Kidney (tissue), 14 donors: Measurements from ENCODE around the gene FAM149B1. TPM values are rescaled to one million over a fixed set of nuclear protein-coding genes. Genes with fewer than 3 reads are reported as not detected.

Experiments used
- DNase-seq, 5 donors: peaks; one replicate each; pipeline ENCODE4 v3.0.0-alpha.2; 2013 to 2020
- FAIRE-seq: peaks from 2 replicates; lab custom pipeline; 2012; peaks lifted over from hg19 to GRCh38; lab: Jason Lieb, UNC
- H3K27ac ChIP-seq, 2 donors: one replicate each; pipeline ENCODE4 v1.7.0; 2013; ENCODE audit warnings: low read depth in 2 of 2, low read length in 2 of 2, inconsistent platforms in 1 of 2
- H3K27me3 ChIP-seq: one replicate; pipeline ENCODE4 v1.7.1; 2013; ENCODE audit warnings: low read length, inconsistent platforms; ENCODE audit not compliant: control insufficient read depth, insufficient read depth
- H3K36me3 ChIP-seq, 3 donors: one replicate each; pipeline versions ENCODE4 v1.7.0 to v1.7.1; 2013; ENCODE audit warnings: low read length in 3 of 3, control low read depth in 1 of 3, inconsistent platforms in 1 of 3; ENCODE audit not compliant: insufficient read depth in 3 of 3, control insufficient read depth in 2 of 3
- H3K4me1 ChIP-seq, 3 donors: one replicate each; pipeline versions ENCODE4 v1.7.0 to v1.7.1; 2013; ENCODE audit warnings: low read length in 3 of 3, inconsistent platforms in 1 of 3, low read depth in 1 of 3; ENCODE audit not compliant: control insufficient read depth in 2 of 3, insufficient read depth in 2 of 3
- H3K4me3 ChIP-seq, 3 donors: one replicate each; pipeline versions ENCODE4 v1.7.0 to v1.8.1; 2013; ENCODE audit warnings: low read length in 3 of 3, control low read depth in 1 of 3, inconsistent platforms in 1 of 3
- H3K9ac ChIP-seq, 3 donors: one replicate each; pipeline versions ENCODE4 v1.7.0 to v1.7.1; 2013; ENCODE audit warnings: low read length in 3 of 3, control low read depth in 1 of 3, inconsistent platforms in 1 of 3
- H3K9me3 ChIP-seq, 3 donors: one replicate each; pipeline versions ENCODE4 v1.7.0 to v1.7.1; 2013; ENCODE audit warnings: low read length in 3 of 3, control low read depth in 1 of 3, inconsistent platforms in 1 of 3; ENCODE audit not compliant: control insufficient read depth in 2 of 3, insufficient read depth in 1 of 3
- CTCF ChIP-seq: IDR thresholded peaks from 3 replicates; pipeline ENCODE4 v1.5.1; 2012; ENCODE audit warnings: mild to moderate bottlenecking, moderate library complexity, borderline replicate concordance; ENCODE audit not compliant: insufficient read depth; ENCODE audit errors: extremely low read depth
- intact Hi-C: fragments of 100-400 bp; cut with DNase I; formaldehyde crosslinking; loops from one replicate; pipeline ENCODE4 v1.11.1; 2022
- polyA plus RNA-seq: library from polyadenylated mRNA; stranded (reverse); fragments of 350-450 nt; fragmentation: Illumina TruSeq; extraction: RNeasy Lipid Tissue Mini Kit (QIAGEN cat#74804); gene quantifications from one replicate; pipeline ENCODE4 v1.2.3, GENCODE V29; 2014; ENCODE audit warnings: low read depth, low replicate concordance; ENCODE audit not compliant: insufficient read depth
- total RNA-seq: library from RNA; stranded (reverse); fragmentation: NEBNext Ultra II Directional; extraction: Animal tissue kit (Norgen Biotek cat#: 25700); gene quantifications from one replicate; pipeline ENCODE4 v1.2.1, GENCODE V29; 2021
- donor health status: control.
- donor health status: control.
- donor health status: control.
- donor health status: control.
- donor health status: control.
- donor health status: DM: yes; HTN: yes; CAD: no.
- donor health status: Normal renal cell carcinoma (clear cell type).

Gene FAM149B1
- total and polyA plus RNA-seq, 2 donors from 2014 or later, result 21.7 to 24.9 TPM

GRCh38 chr10:73169320-73169719 lies 1.4 kb downstream of the FAM149B1 start:
- intact Hi-C loops, result no loop called here
- no peak for FAIRE-seq

GRCh38 chr10:73172867-73173266 lies 4.9 kb downstream of the FAM149B1 start:
- H3K9ac ChIP-seq, result no peak overlapping the region
- H3K27me3 ChIP-seq, result no peaks in the 10 kb centered on the region
- no peak for TF ChIP-seq CTCF
- H3K9me3 ChIP-seq, result no peaks in the 10 kb centered on the region
- H3K27ac ChIP-seq, result no peak overlapping the region
- H3K4me3 ChIP-seq, result no peak overlapping the region
- no peak for DNase-seq
- H3K4me1 ChIP-seq, result peaks cover 0 to 4% (median 3%) of the 10 kb centered on the region in 3 donors
- H3K36me3 ChIP-seq, result peaks cover 2 to 9% (median 5%) of the 10 kb centered on the region in 3 donors
- intact Hi-C loops, result no loop called here
- no peak for FAIRE-seq

More at GRCh38 chr10:73169320-73169719, 1.4 kb downstream of the FAM149B1 start:
- Histone ChIP-seq H3K4me1 (peaks cover 0 to 10% (median 7%) of the 10 kb centered on the region in 3 donors), H3K36me3 (no peaks in the 10 kb centered on the region), H3K9ac (no peak overlapping the region), H3K27ac (no peak overlapping the region), H3K4me3 (no peak overlapping the region), H3K9me3 (no peaks in the 10 kb centered on the region), H3K27me3 (no peaks in the 10 kb centered on the region)
- DNase-seq, result no peak
- no peak for TF ChIP-seq CTCF

GRCh38 chr10:73174148-73174925 lies 6.4 kb downstream of the FAM149B1 start:
- no peaks in the 10 kb centered on the region for H3K27me3 ChIP-seq
- DNase-seq, result no peak
- no peaks in the 10 kb centered on the region for H3K9me3 ChIP-seq
- TF ChIP-seq CTCF, result no peak
- H3K4me3 ChIP-seq, result no peak overlapping the region
- H3K4me1 ChIP-seq, result no peaks in the 10 kb centered on the region
- H3K36me3 ChIP-seq, result peaks cover 2 to 10% (median 6%) of the 10 kb centered on the region in 3 donors
- intact Hi-C loops, result no loop called here
- H3K9ac ChIP-seq, result no peak overlapping the region
- no peak for FAIRE-seq
- no peak overlapping the region for H3K27ac ChIP-seq
